K562 (cell line): Measurements from ENCODE around the gene MYMX. TPM values are rescaled to one million over a fixed set of nuclear protein-coding genes. Genes with fewer than 3 reads are reported as not detected.

Source experiments
- CREB3 ChIP-seq: fragments of 450-650 bp; conservative IDR thresholded peaks from 2 replicates; pipeline ENCODE4 v1.6.1; 2016; ENCODE audit warnings: missing genetic modification characterization, low read depth, mild to moderate bottlenecking, missing compliant biosample characterization, moderate library complexity
- ETV6 ChIP-seq, 3 experiments: fragments of 150-350 bp in 1 of 3; sonication (generic) in 1 of 3; formaldehyde crosslinking in 1 of 3; IDR thresholded peaks; 2 replicates each; pipeline versions ENCODE4 v1.6.1 to v1.8.0; 2014 to 2022; ENCODE audit warnings: borderline replicate concordance in 2 of 3, low read depth in 2 of 3, antibody characterized with exemption in 1 of 3, low read length in 1 of 3, mild to moderate bottlenecking in 1 of 3, missing genetic modification reagents in 1 of 3
- HINFP ChIP-seq: fragments of 450-650 bp; conservative IDR thresholded peaks from 2 replicates; pipeline ENCODE4 v1.6.1; 2016; ENCODE audit warnings: missing genetic modification characterization, low read depth, mild to moderate bottlenecking, control low read depth, missing compliant biosample characterization
- HNRNPLL ChIP-seq: fragments of 200-400 bp; formaldehyde crosslinking; IDR thresholded peaks from 2 replicates; pipeline ENCODE4 v1.6.1; 2017; ENCODE audit warnings: low read length, low read depth, mild to moderate bottlenecking; ENCODE audit not compliant: poor library complexity, severe bottlenecking
- MED1 ChIP-seq: sonication (generic); formaldehyde crosslinking; IDR thresholded peaks from 2 replicates; pipeline ENCODE4 v1.8.1; 2023; ENCODE audit warnings: missing genetic modification reagents, borderline replicate concordance
- MLX ChIP-seq, 2 experiments: fragments of 450-650 bp in 1 of 2; sonication (generic) in 1 of 2; formaldehyde crosslinking; conservative IDR thresholded peaks; 2 replicates each; pipeline versions ENCODE4 v1.4.0 to v1.8.1; 2020 to 2022; ENCODE audit warnings: mild to moderate bottlenecking in 1 of 2, missing genetic modification reagents in 1 of 2
- MYBL2 ChIP-seq, 2 experiments: fragments of 450-650 bp in 1 of 2; sonication (generic) in 1 of 2; formaldehyde crosslinking in 1 of 2; IDR thresholded peaks; 2 replicates each; pipeline versions ENCODE4 v1.6.1 to v1.8.1; 2017 to 2022; ENCODE audit warnings: borderline replicate concordance in 1 of 2, inconsistent platforms in 1 of 2, low read depth in 1 of 2, mild to moderate bottlenecking in 1 of 2, missing genetic modification reagents in 1 of 2, moderate library complexity in 1 of 2
- NR4A1 ChIP-seq, 2 experiments: fragments of 250-450 bp in 1 of 2; fragments of 450-650 bp in 1 of 2; sonication (Bioruptor Pico) in 1 of 2; IDR thresholded peaks; 2 replicates each; pipeline versions ENCODE4 v1.4.0 to v1.6.1; 2016 to 2020; ENCODE audit warnings: mild to moderate bottlenecking in 2 of 2, missing compliant biosample characterization in 1 of 2, missing genetic modification characterization in 1 of 2, moderate library complexity in 1 of 2
- NUFIP1 ChIP-seq: fragments of 450-650 bp; IDR thresholded peaks from 2 replicates; pipeline ENCODE4 v1.6.1; 2018; ENCODE audit not compliant: partially characterized antibody
- POLR2AphosphoS5 ChIP-seq: IDR thresholded peaks from 2 replicates; pipeline ENCODE4 v1.6.1; 2011; ENCODE audit warnings: mild to moderate bottlenecking, low read depth, low read length, moderate library complexity; ENCODE audit not compliant: control insufficient read depth, insufficient read depth
- RBFOX2 ChIP-seq: fragments of 200-400 bp; formaldehyde crosslinking; IDR thresholded peaks from 2 replicates; pipeline ENCODE4 v1.6.1; 2017; ENCODE audit warnings: low read depth, mild to moderate bottlenecking, low read length, moderate library complexity
- RBM17 ChIP-seq: fragments of 200-400 bp; formaldehyde crosslinking; IDR thresholded peaks from 2 replicates; pipeline ENCODE4 v1.6.1; 2017; ENCODE audit warnings: low read depth, mild to moderate bottlenecking, low read length, borderline replicate concordance
- SRSF1 ChIP-seq: fragments of 200-400 bp; formaldehyde crosslinking; IDR thresholded peaks from 2 replicates; pipeline ENCODE4 v1.6.1; 2017; ENCODE audit warnings: mild to moderate bottlenecking, low read depth, low read length, moderate library complexity
- TAL1 ChIP-seq: fragments of 450-650 bp; IDR thresholded peaks from 2 replicates; pipeline ENCODE4 v1.6.1; 2016; ENCODE audit warnings: mild to moderate bottlenecking
- TGIF2 ChIP-seq: sonication (generic); formaldehyde crosslinking; IDR thresholded peaks from 2 replicates; pipeline ENCODE4 v1.8.1; 2022; ENCODE audit warnings: mild to moderate bottlenecking, missing genetic modification reagents, moderate library complexity
- ZBTB26 ChIP-seq: fragments of 450-650 bp; formaldehyde crosslinking; IDR thresholded peaks from 2 replicates; pipeline ENCODE4 v1.4.0; 2022; ENCODE audit warnings: missing genetic modification characterization
- ZNF77 ChIP-seq: fragments of 250-450 bp; sonication (Bioruptor Pico); IDR thresholded peaks from 2 replicates; pipeline ENCODE4 v1.5.0; 2020
- ZNF778 ChIP-seq: fragments of 450-650 bp; formaldehyde crosslinking; IDR thresholded peaks from 2 replicates; pipeline ENCODE4 v1.4.0; 2020; ENCODE audit warnings: mild to moderate bottlenecking, moderate library complexity
- polyA plus RNA-seq, 8 experiments: library from polyadenylated mRNA; depleted of rRNA in 4 of 8; stranded (reverse) in 5 of 8; unstranded in 3 of 8; fragments of >200 nt; fragmentation: Nextera tagmentation in 2 of 8; fragmentation: Illumina TruSeq in 1 of 8; extraction: Ambion mirVana in 2 of 8; extraction: Trizol in 1 of 8; gene quantifications; 2 replicates each; pipeline versions ENCODE4 v1.2.1 to v1.2.3, GENCODE V29; 2011 to 2014; ENCODE audit warnings: inconsistent platforms in 1 of 8, missing spikeins in 1 of 8
- total RNA-seq, 7 experiments: library from RNA; depleted of rRNA in 6 of 7; stranded (reverse); fragments of >200 nt in 6 of 7; fragmentation: Illumina TruSeq in 2 of 7; extraction: Trizol in 2 of 7; gene quantifications; 2 replicates each; pipeline versions ENCODE4 v1.2.1 to v1.2.3, GENCODE V29; 2011 to 2021; ENCODE audit warnings: low replicate concordance in 1 of 7

Gene MYMX
- total and polyA plus RNA-seq, 9 of the 15 experiments (the other 6 are each of a cell fraction or from before 2014, with no cell fraction given) = 0.12 TPM; not detected in 8

GRCh38 chr6:44247338-44248302 lies 30.9 kb downstream of the MYMX start (continued):
- no peak for TF ChIP-seq MYBL2 (IDR thresholded peaks at IDR 0.05; ENCODE audit: low read depth)
- no peak for TF ChIP-seq MYBL2 (CRISPR knock-in tag; IDR thresholded peaks at IDR 0.05; ENCODE audit: borderline replicate concordance)
- no peak for TF ChIP-seq CREB3 (tag)
- TF ChIP-seq ZNF778 (CRISPR knock-in tag) = no peak
- no peak for TF ChIP-seq NUFIP1
- peak in 1 of 2 experiments; percentile 38; a peak in 1 of 4 replicates for TF ChIP-seq ETV6 (IDR thresholded peaks at IDR 0.05; ENCODE audit: borderline replicate concordance in 1 of 2, low read depth in 2 of 2, low read length in 1 of 2)
- TF ChIP-seq ETV6 (CRISPR knock-in tag; IDR thresholded peaks at IDR 0.05; ENCODE audit: borderline replicate concordance) = peak; percentile 16; the same call in 1 of the 2 replicates
- TF ChIP-seq MLX (CRISPR knock-in tag; conservative IDR thresholded peaks at IDR 0.05) = 0 out of 4 replicates have a peak, but pooled peaks of 1 of the 2 experiments have one; percentile 10
- peak; percentile 56 for TF ChIP-seq POLR2AphosphoS5
- TF ChIP-seq HNRNPLL = no peak
- peak; percentile 85; the same call in 1 of the 2 replicates for TF ChIP-seq TGIF2
- TF ChIP-seq RBFOX2 = peak; percentile 100
- TF ChIP-seq SRSF1 = no peak
- no peak for TF ChIP-seq ZNF77 (CRISPR knock-in tag)
- TF ChIP-seq NR4A1 (CRISPR knock-in tag; IDR thresholded peaks at IDR 0.05) = 0 out of 2 replicates have a peak, but pooled peaks have one; percentile 35
- no peak for TF ChIP-seq NR4A1 (tag; IDR thresholded peaks at IDR 0.05)
- TF ChIP-seq TAL1 = no peak
- TF ChIP-seq HINFP (tag) = no peak
- no peak for TF ChIP-seq ZBTB26
- 0 out of 2 replicates have a peak, but pooled peaks have one; percentile 20 for TF ChIP-seq MED1 (CRISPR knock-in tag)
- no peak for TF ChIP-seq RBM17
